HepG2 (cell line): ENCODE measurements around the gene PCP4. TPM values are rescaled to one million over a fixed set of nuclear protein-coding genes. Genes with fewer than 3 reads are reported as not detected.

ENCODE experiments used
- ATAC-seq: fragments of 200-7000 bp; cut with Tn5 transposase; 3 replicates; pipeline ENCODE4 v1.9.1; 2020; ENCODE audit warnings: mild to moderate bottlenecking, moderate library complexity
- BruUV-seq: library from RNA; stranded (reverse); fragments of 400-500 nt; replicated peaks from 2 replicates; lab custom pipeline; 2021; lab: Mats Ljungman, UMichigan
- CTCF ChIA-PET: fragments of 300-600 bp; formaldehyde crosslinking; extraction: SDS; loops from one replicate; lab custom pipeline; 2021; ENCODE audit warnings: low total read pairs, inconsistent platforms, low intra/inter-chr PET ratio; lab: Yijun Ruan, JAX
- POLR2A ChIA-PET: fragments of 350-600 bp; sonication (Branson Sonifier 250); formaldehyde crosslinking; loops from one replicate; lab custom pipeline; 2020; ENCODE audit warnings: antibody characterized with exemption, inconsistent platforms; lab: Yijun Ruan, JAX
- DNase-seq: peaks from one replicate; pipeline ENCODE4 v3.0.0-alpha.2; 2015; ENCODE audit warnings: low spot score
- FAIRE-seq: peaks from 3 replicates; lab custom pipeline; 2011; peaks lifted over from hg19 to GRCh38; lab: Jason Lieb, UNC
- H2AFZ ChIP-seq: one replicate; pipeline ENCODE4 v1.6.1; 2011; ENCODE audit warnings: low read length, inconsistent platforms
- H3K27ac ChIP-seq: fragments of 300-600 bp; 3 replicates; pipeline ENCODE4 v1.8.0; 2011; ENCODE audit warnings: mixed run types, mild to moderate bottlenecking, mixed read lengths, low read length, inconsistent platforms; ENCODE audit not compliant: insufficient read depth; ENCODE audit errors: extremely low read length
- H3K27me3 ChIP-seq, 2 experiments: fragments of 200-600 bp in 1 of 2; 2 replicates in 1 of 2; 3 replicates in 1 of 2; pipeline versions ENCODE4 v1.6.0 to v1.8.0; 2011; ENCODE audit warnings: low read length in 2 of 2, mild to moderate bottlenecking in 2 of 2, moderate library complexity in 2 of 2, inconsistent platforms in 1 of 2; ENCODE audit not compliant: insufficient read depth in 2 of 2, control insufficient read depth in 1 of 2
- H3K36me3 ChIP-seq, 2 experiments: fragments of 200-600 bp in 1 of 2; replicated peaks in 1 of 2; 2 replicates in 1 of 2; 3 replicates in 1 of 2; pipeline versions ENCODE4 v1.5.1 to v1.8.0; 2011; ENCODE audit warnings: low read length in 2 of 2, inconsistent platforms in 1 of 2; ENCODE audit not compliant: insufficient read depth in 2 of 2, control insufficient read depth in 1 of 2
- H3K4me1 ChIP-seq: 2 replicates; pipeline ENCODE4 v1.5.1; 2012; ENCODE audit warnings: low read length, inconsistent platforms; ENCODE audit not compliant: insufficient read depth
- H3K4me2 ChIP-seq: 2 replicates; pipeline ENCODE4 v1.6.0; 2011; ENCODE audit warnings: low read depth, low read length, inconsistent platforms
- H3K4me3 ChIP-seq, 3 experiments: fragments of 200-600 bp in 1 of 3; sonication (generic), shearing (Covaris generic) in 1 of 3; replicated peaks in 1 of 3; 2 replicates each; pipeline ENCODE4 v1.5.1; 2011 to 2016; ENCODE audit warnings: low read length in 3 of 3, inconsistent platforms in 2 of 3, low read depth in 2 of 3, mild to moderate bottlenecking in 2 of 3, control low read depth in 1 of 3, mixed read lengths in 1 of 3; ENCODE audit not compliant: insufficient read depth in 1 of 3
- H3K79me2 ChIP-seq: one replicate; pipeline ENCODE4 v1.6.1; 2011; ENCODE audit warnings: low read length, inconsistent platforms; ENCODE audit not compliant: insufficient read depth
- H3K9ac ChIP-seq: 2 replicates; pipeline ENCODE4 v1.6.0; 2011; ENCODE audit warnings: mild to moderate bottlenecking, low read depth, low read length, inconsistent platforms; ENCODE audit not compliant: insufficient read depth
- H3K9me3 ChIP-seq: 2 replicates; pipeline ENCODE4 v1.5.1; 2012; ENCODE audit warnings: mild to moderate bottlenecking, low read length
- H4K20me1 ChIP-seq: 2 replicates; pipeline ENCODE4 v1.6.0; 2011; ENCODE audit warnings: inconsistent platforms, mild to moderate bottlenecking, low read length, moderate library complexity; ENCODE audit not compliant: insufficient read depth
- MATR3 ChIP-seq: sonication (generic); formaldehyde crosslinking; IDR thresholded peaks from 2 replicates; pipeline ENCODE4 v1.4.0; 2020; ENCODE audit warnings: missing genetic modification reagents
- REL ChIP-seq: sonication (generic); formaldehyde crosslinking; conservative IDR thresholded peaks from 2 replicates; pipeline ENCODE4 v1.8.0; 2022; ENCODE audit warnings: mild to moderate bottlenecking, missing genetic modification reagents, moderate library complexity
- SIN3B ChIP-seq: fragments of 150-350 bp; IDR thresholded peaks from 2 replicates; pipeline ENCODE4 v1.6.1; 2014; ENCODE audit warnings: low read length
- ZFYVE20 ChIP-seq: sonication (generic); formaldehyde crosslinking; IDR thresholded peaks from 2 replicates; pipeline ENCODE4 v1.8.0; 2023; ENCODE audit warnings: low read depth, mild to moderate bottlenecking, moderate library complexity, missing genetic modification reagents, borderline replicate concordance
- ZNF768 ChIP-seq: sonication (generic); formaldehyde crosslinking; IDR thresholded peaks from 2 replicates; pipeline ENCODE4 v1.4.0; 2020; ENCODE audit warnings: missing genetic modification reagents
- WGBS: methylation state at CpG from one replicate; pipeline ENCODE4 v1.1.6; 2017; ENCODE audit warnings: low lambda C conversion rate; 5-methylcytosine and 5-hydroxymethylcytosine counted together
- in situ Hi-C: cut with HindIII; loops from 2 replicates; pipeline ENCODE4 v1.10.0; 2017; ENCODE audit warnings: low pct_unique_long_range_greater_than_20kb; ENCODE audit not compliant: extremely low pct_ligation_motif_present
- intact Hi-C: fragments of 100-400 bp; cut with micrococcal nuclease; formaldehyde crosslinking; loops from one replicate; pipeline ENCODE4 v1.10.0; 2022; ENCODE audit not compliant: unreplicated experiment
- polyA plus RNA-seq, 8 experiments: library from polyadenylated mRNA; depleted of rRNA in 3 of 8; stranded (reverse) in 7 of 8; unstranded in 1 of 8; fragments of >200 nt; fragmentation: Illumina TruSeq in 4 of 8; extraction: Trizol in 4 of 8; gene quantifications; 2 replicates each; pipeline versions ENCODE4 v1.2.1 to v1.2.3, GENCODE V29; 2011 to 2016; ENCODE audit warnings: low read depth in 4 of 8, missing spikeins in 1 of 8, mixed read lengths in 1 of 8; ENCODE audit not compliant: insufficient read depth in 1 of 8
- total RNA-seq, 5 experiments: library from RNA; depleted of rRNA; stranded (reverse); fragments of >200 nt; fragmentation: Illumina TruSeq; extraction: Trizol; gene quantifications; 2 replicates each; pipeline ENCODE4 v1.2.3, GENCODE V29; 2016; ENCODE audit warnings: low read depth in 1 of 5
- TF ChIP-seq, protein P1 (sequence below): sonication (generic); formaldehyde crosslinking; IDR thresholded peaks from 2 replicates; pipeline ENCODE4 v1.4.0; 2020; ENCODE audit warnings: mild to moderate bottlenecking, missing genetic modification reagents
- TF ChIP-seq, protein P2 (sequence below): sonication (generic); formaldehyde crosslinking; IDR thresholded peaks from 2 replicates; pipeline ENCODE4 v1.4.0; 2020; ENCODE audit warnings: mild to moderate bottlenecking, missing genetic modification reagents, borderline replicate concordance

PCP4 gene
- total and polyA plus RNA-seq, 2 of the 13 experiments (the other 11 are each of a cell fraction or from before 2014, with no cell fraction given), result not detected

DNA sequence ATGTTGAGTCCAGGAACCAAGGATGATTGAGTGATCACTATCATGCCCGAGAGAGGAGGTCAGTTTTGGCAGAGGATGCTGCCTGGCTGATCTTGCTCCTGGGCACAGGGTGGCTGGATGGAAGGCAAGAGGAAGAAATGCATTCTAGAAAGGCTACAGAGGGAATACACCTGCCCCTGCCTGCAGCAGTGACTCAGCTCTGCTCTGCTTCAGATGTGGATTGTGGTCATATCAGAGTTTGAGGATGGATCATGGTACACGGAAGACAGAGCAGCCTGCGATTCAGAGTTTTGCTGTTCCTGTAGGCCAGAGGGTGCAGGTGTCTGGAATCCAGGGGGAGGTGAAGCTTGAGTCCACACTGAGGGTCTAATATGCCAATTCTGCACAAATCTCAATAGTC is 37.2 kb downstream of the PCP4 start:
- CTCF ChIA-PET, result no interaction called here
- no peak for FAIRE-seq
- no peak overlapping the region for H3K9ac ChIP-seq

DNA sequence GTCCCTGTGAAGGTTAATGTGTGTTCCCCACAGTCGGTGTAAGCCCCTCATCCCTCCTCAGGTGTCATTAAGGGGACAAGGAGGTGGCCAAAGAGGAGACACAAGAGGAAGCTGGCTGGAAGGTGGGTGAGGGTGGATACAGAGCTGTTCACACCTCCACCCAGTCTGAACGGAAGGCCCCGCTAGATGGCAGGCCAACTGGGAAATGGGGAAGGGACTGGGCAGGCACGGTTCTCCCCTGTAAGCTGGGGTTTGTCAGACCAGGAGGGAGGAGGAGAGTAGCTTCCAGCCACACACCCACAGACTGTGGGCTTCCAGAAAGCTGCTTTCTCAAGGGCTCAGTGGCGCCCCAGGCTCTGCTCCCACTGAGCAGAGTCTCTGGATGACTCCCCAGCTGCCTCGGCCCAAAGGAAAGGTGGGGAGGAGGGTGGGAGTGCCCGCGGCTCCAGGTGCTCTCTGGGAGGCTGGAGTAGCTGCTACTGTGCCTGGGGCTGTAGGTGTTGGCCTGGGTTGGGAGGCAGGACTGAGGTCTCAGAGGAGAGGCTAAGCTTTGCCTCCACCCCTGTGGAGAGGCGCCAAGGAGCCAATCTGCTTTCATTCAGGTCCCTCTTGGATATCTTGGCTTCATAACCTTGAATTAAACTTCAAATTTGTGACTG is 41.2 kb downstream of the PCP4 start:
- ChIA-PET CTCF (no interaction called here), POLR2A (no interaction called here)
- peaks cover 70% of the 10 kb centered on the region for H3K9me3 ChIP-seq
- H3K79me2 ChIP-seq, result no peaks in the 10 kb centered on the region
- H3K27me3 ChIP-seq, result no peaks in the 10 kb centered on the region
- WGBS, result 55% methylated on average over 8 of the region's 9 CpGs
- H3K4me2 ChIP-seq, result no peak overlapping the region
- ATAC-seq, result no peak
- no peak for DNase-seq
- no peaks in the 10 kb centered on the region for H3K4me1 ChIP-seq
- no peak for FAIRE-seq
- no peak overlapping the region for H3K4me3 ChIP-seq
- no peak overlapping the region for H3K27ac ChIP-seq
- no peaks in the 10 kb centered on the region for H3K36me3 ChIP-seq
- in situ Hi-C loops, result no loop called here
- BruUV-seq, result no TSS peak
- H3K9ac ChIP-seq, result no peak overlapping the region
- no peaks in the 10 kb centered on the region for H4K20me1 ChIP-seq
- intact Hi-C loops, result no loop called here
- H2AFZ ChIP-seq, result no peak overlapping the region
- TF ChIP-seq, protein P1, sequence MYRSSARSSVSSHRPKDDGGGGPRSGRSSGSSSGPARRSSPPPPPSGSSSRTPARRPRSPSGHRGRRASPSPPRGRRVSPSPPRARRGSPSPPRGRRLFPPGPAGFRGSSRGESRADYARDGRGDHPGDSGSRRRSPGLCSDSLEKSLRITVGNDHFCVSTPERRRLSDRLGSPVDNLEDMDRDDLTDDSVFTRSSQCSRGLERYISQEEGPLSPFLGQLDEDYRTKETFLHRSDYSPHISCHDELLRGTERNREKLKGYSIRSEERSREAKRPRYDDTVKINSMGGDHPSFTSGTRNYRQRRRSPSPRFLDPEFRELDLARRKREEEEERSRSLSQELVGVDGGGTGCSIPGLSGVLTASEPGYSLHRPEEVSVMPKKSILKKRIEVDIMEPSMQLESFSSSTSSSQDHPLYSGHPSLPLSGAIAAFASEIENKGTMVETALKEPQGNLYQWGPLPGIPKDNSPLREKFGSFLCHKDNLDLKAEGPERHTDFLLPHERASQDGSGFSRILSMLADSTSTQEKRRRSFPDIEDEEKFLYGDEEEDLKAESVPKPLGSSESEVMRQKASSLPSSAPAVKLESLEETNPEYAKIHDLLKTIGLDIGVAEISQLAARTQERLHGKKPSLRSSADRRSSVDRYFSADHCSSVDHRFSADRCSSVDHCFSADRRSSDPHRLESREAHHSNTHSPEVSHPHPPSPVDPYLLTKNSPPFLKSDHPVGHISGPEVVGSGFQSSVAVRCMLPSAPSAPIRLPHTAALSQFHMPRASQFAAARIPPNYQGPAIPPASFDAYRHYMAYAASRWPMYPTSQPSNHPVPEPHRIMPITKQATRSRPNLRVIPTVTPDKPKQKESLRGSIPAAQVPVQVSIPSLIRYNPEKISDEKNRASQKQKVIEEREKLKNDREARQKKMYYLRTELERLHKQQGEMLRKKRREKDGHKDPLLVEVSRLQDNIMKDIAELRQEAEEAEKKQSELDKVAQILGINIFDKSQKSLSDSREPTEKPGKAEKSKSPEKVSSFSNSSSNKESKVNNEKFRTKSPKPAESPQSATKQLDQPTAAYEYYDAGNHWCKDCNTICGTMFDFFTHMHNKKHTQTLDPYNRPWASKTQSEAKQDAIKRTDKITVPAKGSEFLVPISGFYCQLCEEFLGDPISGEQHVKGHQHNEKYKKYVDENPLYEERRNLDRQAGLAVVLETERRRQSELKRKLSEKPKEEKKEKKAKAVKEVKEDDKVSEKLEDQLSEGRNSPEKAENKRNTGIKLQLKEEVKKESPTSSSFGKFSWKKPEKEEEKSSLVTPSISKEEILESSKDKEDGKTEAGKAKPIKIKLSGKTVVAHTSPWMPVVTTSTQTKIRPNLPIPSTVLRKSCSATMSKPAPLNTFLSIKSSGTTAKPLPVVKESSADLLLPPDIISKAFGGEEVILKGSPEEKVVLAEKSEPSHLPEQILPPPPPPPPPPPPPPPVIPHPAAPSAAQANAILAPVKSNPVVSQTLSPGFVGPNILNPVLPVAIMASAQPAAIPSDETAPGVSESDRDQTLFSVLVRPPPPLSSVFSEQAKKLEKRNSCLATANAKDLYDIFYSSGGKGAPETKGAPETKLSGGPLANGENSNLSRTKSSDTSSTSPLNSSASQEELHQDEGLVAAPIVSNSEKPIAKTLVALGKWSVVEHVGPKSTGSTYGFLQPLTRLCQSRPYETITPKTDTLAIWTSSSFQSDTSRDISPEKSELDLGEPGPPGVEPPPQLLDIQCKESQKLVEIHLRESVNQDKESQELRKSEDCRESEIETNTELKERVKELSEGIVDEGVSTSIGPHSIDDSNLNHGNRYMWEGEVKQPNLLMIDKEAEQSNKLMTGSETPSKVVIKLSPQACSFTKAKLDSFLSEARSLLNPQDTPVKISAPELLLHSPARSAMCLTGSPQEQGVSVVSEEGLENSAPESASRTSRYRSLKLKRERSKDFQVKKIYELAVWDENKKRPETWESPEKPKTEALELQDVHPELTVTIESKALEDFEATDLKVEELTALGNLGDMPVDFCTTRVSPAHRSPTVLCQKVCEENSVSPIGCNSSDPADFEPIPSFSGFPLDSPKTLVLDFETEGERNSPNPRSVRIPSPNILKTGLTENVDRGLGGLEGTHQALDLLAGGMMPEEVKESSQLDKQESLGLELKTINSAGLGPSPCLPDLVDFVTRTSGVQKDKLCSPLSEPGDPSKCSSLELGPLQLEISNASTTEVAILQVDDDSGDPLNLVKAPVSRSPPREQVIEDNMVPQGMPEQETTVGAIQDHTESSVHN (CRISPR knock-in tag), result no peak
- TF ChIP-seq REL (CRISPR knock-in tag) (no peak), MATR3 (no peak), ZFYVE20 (CRISPR knock-in tag) (no peak), ZNF768 (no peak)

More for the DNA sequence above, 37.2 kb downstream of the PCP4 start:
- no peak overlapping the region for H3K27ac ChIP-seq
- H3K4me1 ChIP-seq, result no peaks in the 10 kb centered on the region
- H3K4me2 ChIP-seq, result no peak overlapping the region
- no peaks in the 10 kb centered on the region for H3K36me3 ChIP-seq
- in situ Hi-C loops, result no loop called here
- peaks cover 70% of the 10 kb centered on the region for H3K9me3 ChIP-seq
- ATAC-seq, result no peak
- POLR2A ChIA-PET, result no interaction called here
- no peak overlapping the region for H2AFZ ChIP-seq
- WGBS, result 36% methylated on average over 3 of the region's 3 CpGs
- intact Hi-C loops, result no loop called here
- no peak overlapping the region for H3K4me3 ChIP-seq
- no peaks in the 10 kb centered on the region for H3K27me3 ChIP-seq
- no peak for DNase-seq
- TF ChIP-seq, protein P2, sequence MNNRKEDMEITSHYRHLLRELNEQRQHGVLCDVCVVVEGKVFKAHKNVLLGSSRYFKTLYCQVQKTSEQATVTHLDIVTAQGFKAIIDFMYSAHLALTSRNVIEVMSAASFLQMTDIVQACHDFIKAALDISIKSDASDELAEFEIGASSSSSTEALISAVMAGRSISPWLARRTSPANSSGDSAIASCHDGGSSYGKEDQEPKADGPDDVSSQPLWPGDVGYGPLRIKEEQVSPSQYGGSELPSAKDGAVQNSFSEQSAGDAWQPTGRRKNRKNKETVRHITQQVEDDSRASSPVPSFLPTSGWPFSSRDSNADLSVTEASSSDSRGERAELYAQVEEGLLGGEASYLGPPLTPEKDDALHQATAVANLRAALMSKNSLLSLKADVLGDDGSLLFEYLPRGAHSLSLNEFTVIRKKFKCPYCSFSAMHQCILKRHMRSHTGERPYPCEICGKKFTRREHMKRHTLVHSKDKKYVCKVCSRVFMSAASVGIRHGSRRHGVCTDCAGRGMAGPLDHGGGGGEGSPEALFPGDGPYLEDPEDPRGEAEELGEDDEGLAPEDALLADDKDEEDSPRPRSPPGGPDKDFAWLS (CRISPR knock-in tag), result no peak
- TF ChIP-seq SIN3B, result no peak
- H3K79me2 ChIP-seq, result no peaks in the 10 kb centered on the region
- H4K20me1 ChIP-seq, result no peaks in the 10 kb centered on the region
- no TSS peak for BruUV-seq
